Renal cortex interstitium (tissue), 11 donors: Measurements from ENCODE around the gene TMEM179. TPM values are rescaled to one million over a fixed set of nuclear protein-coding genes. Genes with fewer than 3 reads are reported as not detected.

Experiments
- DNase-seq, 11 donors: peaks; one replicate each; pipeline ENCODE4 v3.0.0-alpha.2; 2013; ENCODE audit warnings: low read depth in 9 of 11, low spot score in 4 of 11; ENCODE audit errors: extremely low read depth in 1 of 11
- polyA plus RNA-seq, 3 donors: library from polyadenylated mRNA; unstranded; fragments of 120-200 nt; gene quantifications; one replicate each; pipeline ENCODE4 v1.2.1, GENCODE V29; 2013; ENCODE audit not compliant: insufficient read length in 3 of 3

Gene TMEM179
- polyA plus RNA-seq, 3 donors, result 0.56 to 0.90 (median 0.82) TPM

DNA sequence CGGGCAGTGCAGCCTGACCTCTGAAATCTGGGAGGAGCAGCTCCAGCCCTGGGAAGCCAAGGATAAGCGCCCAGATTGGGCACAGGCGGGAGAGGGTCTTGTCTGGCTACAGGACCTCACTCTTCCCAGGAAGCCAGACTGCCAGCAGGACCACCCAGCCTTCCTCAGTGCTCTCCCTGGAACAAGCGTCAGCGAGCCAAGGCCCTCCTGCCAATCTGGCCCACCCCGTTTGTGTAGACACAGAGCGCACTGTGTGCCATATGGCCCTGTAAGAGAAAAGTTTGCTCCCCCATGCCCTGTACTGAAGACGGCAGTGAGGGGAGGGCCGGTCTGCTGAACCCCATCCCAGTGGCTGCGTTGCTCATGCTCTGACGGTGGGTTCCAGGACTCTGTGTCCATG, 26.3 kb downstream of the TMEM179 start:
- no peak for DNase-seq

DNA sequence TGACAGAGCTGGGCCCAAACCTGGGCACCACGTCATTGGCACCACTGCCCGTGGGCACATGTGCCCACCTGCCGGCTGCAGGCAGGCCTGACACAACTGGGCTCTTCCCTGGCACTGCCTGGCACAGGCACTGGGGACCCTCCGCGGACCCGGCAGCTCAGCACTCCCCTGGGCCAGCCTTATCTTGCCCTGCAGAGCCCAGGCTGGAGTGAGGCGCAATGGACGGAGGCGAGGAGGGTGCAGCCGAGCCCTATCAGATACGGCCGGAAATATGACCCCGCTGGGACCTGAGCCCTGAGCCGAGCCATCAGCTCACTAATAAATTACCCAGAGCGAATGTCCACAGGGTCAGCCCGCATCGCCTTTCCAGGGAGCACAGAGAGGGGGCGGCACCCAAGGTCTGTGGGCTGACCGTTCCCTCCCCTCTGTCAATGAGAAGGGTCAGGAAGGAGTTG, 26.7 kb downstream of the TMEM179 start:
- no peak for DNase-seq

DNA sequence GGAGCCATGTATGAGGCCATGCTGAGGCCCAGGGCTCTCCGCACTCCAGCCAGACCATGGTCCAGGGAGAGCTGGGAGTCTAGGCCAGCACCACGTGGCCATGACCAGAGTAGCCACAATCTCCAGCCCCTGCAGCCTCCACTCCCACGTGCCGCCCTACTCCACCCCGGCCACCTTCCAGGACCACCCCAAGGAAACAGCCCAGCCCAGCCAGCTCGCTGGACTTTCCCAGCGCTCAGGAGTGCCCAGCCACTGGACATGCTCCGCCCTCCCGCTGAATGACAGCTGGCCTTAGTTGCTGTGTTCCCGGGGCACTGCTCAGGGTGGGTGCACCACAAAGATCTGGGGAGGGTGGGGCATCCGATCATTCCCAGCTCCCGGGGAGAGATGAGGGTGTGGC, 27.1 kb downstream of the TMEM179 start:
- DNase-seq, result no peak

DNA sequence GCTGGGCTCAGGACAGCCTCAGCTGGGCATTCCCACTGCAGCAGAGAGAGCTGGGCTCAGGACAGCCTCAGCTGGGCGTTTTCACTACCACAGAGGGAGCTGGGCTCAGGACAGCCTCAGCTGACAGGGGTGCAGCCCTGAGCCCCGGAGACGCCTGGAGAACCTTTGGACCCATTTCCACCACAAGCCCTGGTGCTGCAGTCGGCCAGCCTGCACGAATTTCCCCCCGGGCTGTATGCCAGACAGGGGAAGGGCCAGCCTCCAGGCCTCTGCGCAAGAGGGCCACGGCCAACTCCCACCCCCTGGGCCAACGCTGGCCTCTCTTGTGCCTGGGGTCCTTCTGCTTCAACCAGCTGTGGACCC, 27.6 kb downstream of the TMEM179 start:
- no peak for DNase-seq

DNA sequence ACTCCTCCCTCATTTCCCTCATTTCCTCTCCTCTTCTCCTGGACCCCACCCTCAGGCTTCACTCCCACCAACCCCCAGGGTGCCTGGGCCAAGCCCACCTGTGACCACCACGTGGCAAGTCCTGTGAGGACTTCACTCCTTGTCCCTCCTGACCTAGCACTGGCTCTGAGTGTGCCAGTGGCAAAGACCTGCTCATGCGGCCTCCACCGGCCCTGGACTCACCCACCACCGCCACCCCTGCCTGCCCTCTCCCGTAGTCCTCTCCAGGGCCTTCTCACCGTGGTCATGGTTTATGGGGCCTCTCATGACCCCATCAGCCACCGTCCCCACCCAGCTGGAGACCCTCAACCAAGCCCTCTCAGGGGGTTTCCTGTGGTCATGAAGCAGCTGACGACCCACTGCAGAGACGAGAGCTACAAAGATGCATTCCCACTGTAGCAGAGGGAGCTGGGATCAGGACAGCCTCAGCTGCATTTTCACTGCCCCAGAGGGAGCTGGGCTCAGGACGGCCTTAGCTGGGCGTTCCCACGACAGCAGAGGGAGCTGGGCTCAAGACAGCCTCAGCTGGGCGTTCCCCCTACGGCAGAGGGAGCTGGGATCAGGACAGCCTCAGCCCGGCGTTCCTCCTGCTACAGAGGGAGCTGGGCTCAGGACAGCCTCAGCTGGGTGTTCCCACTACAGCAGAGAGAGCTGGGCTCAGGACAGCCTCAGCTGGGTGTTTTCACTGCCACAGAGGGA, 28.2 kb downstream of the TMEM179 start:
- no peak for DNase-seq

DNA sequence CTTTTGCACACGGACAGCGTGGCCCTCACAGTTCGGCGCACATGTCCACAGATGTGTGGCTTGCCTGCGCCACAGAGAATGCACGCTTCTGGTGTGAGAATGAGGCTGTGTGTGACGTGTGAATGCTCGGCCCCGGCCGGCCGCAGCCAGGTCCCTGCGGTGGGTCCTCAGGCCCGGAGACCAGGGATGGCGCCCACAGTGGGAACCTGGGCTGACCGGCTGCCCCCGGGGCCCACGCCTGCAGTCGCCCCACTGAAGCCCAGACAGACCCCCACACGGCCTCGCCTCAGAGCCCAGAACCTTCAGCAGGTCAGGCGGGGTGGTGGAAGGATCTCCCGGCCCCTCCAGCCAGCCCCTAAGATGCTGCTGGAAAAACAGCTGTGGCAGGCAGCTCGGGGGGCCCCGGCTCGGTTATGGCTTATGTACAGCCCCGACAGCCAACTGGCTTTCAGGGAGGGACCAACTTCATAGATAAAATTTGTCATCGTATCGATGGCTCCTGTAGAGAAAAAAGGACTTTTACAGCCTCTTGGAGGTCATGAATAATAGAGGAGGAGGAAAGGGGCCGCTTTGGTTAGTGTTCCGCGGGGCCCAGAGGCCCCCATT, 29.5 kb downstream of the TMEM179 start:
- no peak for DNase-seq

DNA sequence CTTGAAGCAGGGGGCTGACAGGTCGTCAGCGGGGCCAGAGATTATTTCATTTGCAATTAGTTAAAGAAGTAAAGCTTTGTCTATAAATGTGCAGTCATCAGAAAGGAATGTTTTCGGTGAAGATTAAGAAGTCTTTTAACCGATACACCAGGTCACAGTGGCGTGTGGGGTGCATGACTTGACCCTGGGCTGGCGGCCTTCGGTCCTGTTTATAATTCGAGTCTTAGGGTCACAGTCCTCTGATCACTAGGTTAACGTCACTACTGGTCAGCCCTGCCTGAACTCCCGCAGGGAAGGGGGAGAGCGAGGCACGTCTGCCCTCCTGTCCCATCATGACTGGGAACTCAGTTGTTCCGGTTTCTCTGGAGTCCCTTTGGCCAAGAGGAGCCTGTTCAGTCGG, 30.0 kb downstream of the TMEM179 start:
- DNase-seq, result no peak

DNA sequence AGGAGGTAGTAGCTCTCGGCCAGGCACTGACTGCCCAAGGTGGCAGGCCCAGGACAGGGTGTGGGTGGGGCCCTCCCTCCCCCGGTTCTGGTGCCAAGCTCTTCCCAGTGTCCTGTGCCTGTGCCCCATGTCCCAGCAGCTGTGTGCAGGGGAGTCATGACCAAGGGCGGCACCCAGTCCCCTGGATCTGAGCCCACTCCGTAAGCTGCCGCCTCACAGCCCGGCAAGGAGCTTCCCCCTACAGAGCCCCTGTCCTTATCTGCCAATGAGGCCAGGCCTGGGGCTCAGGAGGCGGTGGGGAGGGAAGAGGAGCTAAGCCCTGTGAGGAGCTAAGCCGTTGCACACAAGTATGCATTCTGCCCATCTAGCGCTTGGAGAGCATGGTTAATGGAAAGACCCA, 30.6 kb downstream of the TMEM179 start:
- no peak for DNase-seq

DNA sequence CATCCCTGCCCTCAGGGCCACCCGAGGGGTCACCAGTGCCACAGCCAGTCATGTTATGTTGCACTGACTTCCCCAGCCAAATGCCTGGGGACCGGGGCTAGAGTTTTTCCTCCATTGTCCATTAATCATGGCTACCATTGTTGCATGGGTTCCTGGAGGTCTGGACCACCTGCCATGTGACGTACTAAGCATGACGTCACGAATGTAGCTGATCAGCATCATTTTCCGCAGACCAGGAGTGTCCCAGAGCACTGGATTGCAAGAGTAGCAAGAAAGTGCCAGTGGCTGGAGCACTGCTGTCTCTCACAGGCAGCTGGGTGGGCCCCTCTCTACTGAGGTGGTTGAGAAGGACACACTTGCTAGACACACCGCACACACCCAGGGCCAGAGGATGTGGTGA, 31.9 kb downstream of the TMEM179 start:
- no peak for DNase-seq

DNA sequence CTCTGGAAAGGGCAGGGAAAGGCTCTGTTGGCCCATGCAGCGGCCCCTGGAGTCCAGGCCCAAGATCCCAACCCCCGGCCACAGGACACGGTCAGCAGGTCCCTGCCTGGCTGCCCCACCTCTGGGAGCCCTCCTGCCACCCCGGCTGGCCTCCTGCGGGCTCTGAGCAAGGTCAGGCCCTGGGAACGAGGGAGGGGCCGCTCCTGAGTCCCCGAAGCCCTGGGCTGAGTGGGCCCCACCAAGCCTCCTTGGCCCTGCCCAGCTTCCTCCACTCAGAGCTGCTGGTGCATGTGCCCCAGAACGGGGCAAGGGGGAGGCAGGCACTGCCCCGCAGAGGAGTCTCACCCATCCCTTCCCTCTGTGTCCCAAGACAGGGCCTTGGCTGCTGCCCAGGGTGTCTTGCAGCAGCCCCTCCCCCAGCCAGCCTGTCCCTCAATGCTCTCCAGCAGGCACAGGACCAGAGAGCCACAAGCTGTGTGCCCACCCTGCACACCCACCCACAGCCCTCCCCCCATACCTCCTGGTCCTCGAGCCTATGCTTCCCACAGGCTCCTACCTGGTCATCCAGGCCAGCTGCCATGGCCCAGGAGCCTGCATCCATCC, 32.4 kb downstream of the TMEM179 start:
- no peak for DNase-seq

DNA sequence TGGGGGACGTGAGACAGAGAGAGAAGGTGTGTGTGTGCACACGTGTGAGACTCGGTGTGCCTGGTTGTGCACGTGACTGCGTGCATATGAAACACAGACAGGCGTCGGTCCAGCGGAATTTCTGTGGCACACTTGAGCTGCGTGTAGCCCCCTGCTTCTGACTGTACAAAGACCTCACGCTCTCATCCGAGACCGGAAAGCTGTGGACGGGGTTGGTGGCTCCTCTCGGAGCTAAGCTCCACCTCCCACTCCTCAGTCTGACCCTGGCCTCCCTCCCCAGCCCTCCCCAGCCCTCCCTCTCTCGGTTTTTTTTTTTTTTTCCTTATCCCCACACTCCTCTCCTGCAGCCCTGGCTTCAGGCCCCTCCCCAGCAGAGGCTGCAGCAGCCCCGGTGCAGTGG, 33.3 kb downstream of the TMEM179 start:
- DNase-seq, result peak in 4 of 11 donors; percentile 36 to 57 (median 50)

DNA sequence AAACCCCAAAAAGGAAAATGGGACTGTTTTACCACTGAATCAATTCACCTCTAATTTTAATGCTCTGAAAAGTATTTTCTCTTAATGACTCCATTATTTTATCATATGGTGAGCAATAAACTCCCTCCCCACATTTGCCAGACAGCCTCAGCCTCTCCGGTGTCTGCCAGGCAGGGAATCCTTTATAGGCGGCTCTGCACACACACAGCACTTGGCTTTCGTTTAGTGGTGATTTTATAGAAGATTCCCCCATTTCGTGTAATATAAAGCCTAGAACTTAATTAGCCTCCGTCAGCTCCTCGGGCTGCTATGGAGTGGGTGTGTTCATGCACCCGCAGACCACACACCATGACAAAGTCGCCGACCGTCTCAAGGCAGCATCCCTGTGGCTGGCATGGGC, 35.1 kb downstream of the TMEM179 start:
- DNase-seq, result no peak

DNA sequence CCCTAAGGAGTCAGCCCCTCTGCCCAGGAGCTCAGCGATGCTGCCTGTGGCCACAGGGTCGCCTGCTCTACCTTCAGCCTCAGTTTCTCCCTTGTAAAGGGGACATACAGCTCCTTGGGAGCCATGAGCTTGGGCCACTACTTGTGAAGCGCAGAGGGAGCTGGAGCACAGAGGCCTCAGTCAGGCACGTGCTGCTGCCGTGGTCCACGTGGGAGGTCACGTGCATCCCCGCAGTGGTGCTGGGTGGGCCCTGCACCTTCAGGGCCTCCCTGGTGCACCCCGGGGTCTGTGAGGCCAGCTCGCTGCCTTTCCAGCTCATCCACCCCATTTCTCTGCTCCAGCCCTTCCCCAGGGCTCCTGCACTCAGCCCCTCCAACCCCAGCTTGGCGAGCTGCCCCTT, 36.0 kb downstream of the TMEM179 start:
- DNase-seq, result no peak

DNA sequence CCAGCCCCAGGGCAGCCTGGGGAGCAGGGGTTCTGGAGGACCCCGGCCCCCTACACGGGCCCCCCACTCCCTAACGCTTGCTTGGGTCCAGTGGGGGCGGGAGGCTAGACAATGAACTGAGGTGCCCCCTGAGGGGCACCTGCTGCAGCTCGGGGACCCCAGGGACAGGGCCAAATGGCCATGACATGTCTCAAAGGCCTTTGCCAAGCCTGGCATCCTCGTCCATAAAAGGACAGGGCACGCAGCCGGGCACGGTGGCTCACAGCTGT, 36.7 kb downstream of the TMEM179 start:
- DNase-seq, result no peak

DNA sequence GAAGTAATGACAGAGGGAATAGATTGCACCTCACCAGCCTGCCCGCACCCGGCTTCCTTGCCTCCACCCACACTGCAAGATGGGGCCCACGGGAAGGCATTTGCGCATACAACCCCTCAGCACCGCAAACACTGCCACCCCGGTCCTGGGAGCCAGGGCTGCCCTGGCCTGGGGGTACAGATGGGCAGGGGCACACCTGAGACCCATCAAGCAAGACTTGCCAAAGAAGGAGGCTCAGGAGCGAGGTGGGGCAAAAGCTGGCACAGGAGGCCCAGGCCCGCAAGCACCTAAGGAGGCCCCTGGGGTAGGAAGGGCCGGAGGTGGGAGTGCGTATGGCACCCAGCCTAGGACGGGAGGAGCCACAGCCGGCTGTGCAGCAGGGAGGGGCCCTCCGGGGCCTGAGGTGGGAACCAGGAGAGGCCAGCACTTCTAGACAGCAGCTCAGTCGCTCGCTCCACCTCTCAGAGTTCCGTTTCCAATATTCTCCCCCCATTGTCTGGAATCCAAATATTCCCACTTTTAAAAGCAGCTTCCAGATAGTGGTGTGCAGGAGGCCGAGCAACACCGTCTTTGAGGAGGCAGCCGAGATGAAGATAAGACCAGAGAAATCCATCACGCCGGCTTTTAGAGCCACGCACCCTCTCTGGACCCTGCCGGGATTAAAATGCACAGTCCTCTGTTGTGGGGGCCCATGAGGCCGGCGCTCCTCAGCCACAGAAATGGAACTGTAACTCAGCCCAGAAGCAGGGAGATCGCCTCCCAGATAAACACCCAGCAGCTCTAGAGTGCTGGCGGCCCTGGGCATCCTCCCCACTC, 37.2 kb downstream of the TMEM179 start:
- DNase-seq, result no peak

DNA sequence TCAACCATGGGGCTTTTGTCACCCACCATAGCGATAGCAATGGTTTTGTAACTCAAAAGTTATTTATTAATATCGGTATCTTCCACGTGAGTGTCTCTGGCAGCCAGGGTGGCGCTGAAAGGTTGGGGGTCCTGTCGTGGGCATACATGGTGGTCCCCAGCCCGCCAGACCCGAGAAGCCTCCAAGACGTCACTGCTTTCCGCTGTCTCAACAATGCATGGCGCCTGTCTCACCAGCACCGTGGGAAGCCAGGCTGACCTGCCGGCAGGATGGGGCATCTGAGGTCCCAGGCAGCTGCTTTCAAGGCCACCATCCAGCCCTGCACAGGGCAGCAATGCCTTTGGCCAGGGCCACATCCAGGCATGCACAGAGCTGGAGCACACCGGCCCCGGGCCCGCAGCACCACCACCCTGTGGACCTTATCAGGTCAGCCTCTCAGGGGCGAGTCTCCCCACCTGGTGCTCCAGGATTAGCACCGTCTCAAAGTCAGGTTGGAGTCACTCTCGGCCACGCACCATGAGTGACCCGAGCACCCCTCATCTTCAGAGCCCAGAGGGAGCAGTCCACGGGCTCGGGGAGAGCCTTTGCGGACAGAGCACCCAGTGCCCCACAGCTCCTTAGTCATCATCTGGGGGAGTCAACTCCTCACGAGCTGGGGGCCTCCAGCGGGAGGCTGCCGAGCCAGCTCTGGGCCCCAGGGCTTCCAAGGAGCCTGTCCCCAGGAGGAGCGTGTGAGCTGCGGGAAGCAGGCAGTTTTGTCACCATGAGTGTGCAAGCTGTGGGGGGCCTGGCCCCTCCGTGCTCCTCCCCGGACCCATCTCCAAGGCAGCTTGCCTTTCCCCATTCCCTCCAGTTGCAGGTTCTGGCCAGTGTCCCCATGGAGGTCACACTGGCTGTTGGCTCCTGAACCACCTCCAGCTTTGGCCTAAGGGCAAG, 39.6 kb downstream of the TMEM179 start:
- DNase-seq, result no peak

DNA sequence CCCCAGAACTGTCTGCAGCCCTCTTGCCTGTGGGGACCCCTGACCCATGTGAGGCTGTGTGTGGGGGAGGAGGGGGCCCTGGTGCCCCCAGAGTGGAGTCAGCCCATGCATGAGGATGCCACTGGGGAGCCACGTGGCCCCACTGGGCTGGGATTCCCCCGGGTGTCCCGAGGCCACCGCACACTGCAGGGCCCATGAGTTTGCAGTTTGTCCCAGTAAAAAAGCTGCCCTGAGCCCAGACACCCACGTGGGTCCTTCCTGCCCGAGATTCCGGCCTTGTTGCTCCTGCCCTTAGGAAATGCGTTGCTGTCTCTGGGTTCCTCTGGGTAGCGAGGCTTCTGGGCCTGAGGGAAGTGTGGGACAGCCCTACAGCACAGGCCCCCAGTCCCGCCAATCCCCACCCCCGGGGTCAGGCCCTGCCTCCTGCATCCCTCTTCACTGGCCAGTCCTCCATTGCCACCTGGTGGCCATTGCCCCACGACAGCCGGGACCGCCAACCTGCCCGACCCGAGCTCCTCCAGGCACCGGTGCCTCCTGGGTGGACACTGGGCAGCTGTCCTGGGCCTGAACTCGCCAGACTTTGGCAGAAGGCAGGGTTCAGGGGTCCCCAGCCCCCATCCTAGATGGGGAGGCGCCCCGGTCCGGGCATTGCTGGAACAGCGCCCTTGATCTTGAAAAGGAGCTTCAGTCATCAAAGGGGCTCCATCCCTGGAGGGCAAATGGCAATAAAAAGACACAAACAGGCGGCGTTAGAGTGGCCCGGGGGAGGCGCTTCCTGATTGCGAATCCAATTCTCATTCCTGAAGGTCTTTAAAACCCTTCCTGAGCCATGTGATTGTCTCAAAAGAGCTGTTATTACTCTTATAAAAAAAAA, 40.6 kb downstream of the TMEM179 start:
- DNase-seq, result peak in 3 of 11 donors; percentile 53 to 59 (median 55)

DNA sequence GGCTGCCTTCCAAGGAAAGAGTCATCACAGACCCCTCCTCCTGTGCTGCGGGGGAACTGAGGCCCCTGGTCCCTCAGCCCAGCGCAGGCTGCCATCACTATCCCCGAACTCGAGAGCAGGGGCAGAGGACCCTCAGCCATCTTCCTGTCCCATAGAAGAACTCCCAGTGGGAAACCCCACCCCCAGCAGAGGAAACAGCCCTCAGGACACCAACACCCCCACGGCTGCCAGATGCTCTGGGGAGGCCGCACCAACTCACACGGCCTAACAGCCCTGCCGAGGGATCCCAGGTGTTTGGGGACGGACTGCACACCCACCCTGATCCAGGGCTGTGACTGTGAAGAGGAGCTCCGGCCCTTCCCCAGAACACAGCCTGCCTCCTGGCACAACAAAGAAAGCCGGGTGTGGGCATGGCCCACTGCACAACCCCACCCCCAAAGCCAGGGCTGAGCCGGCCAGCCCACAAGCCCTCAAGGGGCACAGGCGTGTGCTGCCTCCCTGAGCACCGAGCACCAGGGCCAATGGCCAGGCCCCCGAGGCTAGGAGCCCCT, 41.3 kb downstream of the TMEM179 start:
- DNase-seq, result no peak
